IPS DF 4.7 (cell line): ENCODE results near the gene AHCYL1.
"Not testable (repeated sequence)": the region's sequence is repeated elsewhere in the genome, so short reads cannot be mapped to it uniquely, and the experiment has no call there.

Source experiments
- DNase-seq: peaks from one replicate; pipeline ENCODE4 v3.0.0-alpha.2; 2013; ENCODE audit warnings: low spot score; ENCODE audit errors: extremely low read depth

AHCYL1 gene

DNA sequence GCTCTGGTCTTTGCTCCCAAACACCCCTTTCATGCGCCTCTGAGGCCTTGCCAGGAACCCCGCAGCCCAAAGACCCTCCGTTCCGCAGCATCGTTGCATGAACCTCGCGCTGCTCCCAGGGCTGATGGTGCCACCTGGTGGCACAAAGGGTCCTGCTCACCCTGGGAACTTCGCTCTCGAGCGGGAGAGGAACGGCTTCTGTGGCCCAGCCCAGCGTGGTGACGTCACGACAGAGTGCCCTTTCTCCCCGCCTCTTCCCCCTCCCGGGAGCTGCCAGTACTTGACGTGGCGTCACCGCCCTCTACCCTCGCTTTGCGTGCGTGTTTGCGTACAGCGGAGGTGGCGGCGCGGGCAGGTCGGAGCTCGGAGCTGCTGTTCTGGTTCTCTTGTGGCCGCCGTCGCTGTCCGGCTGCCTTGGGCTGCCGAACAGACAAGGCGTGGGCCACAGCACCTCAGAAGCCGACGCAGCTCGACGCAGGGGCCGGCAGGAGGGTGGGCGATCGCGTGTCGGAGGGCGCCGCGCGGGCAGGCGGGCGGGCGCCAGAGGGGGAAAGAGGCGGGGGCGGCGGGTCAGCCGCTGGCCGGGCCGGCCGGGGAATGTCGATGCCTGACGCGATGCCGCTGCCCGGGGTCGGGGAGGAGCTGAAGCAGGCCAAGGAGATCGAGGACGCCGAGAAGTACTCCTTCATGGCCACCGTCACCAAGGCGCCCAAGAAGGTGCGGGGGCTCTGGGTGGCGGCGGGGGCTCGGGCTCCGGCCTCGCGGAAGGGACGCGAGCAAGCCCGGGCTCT lies at the start of gene AHCYL1:
Gene AHCYL1, plus strand, starts transcription at position 310 of the 791 bp plus-strand sequence. Its CDS starts 288 bp downstream, at position 598.
- DNase-seq: peak; percentile 96

DNA sequence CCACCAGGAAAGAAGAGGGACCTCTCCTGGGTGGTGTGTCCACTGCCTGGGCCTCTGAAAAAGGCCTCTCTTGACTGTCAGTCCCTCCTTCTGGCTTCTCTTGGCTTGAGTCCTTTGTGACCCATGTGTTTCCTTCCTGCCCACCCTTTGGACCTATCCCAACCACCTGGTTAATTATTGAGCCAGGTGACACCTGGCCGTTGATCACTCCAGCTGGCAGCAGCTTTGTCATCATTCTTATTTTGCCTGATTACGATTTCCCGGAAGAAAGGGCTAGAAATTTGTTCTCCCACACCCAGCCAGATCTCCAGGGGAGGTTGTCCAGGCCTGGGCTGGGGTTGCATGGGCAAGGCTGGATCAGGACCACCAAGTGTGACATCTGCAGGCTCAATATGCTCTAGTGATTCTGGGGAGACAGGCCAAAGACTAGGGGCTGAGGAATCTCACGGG lies 49.1 kb upstream of the AHCYL1 start:
- DNase-seq: no peak

DNA sequence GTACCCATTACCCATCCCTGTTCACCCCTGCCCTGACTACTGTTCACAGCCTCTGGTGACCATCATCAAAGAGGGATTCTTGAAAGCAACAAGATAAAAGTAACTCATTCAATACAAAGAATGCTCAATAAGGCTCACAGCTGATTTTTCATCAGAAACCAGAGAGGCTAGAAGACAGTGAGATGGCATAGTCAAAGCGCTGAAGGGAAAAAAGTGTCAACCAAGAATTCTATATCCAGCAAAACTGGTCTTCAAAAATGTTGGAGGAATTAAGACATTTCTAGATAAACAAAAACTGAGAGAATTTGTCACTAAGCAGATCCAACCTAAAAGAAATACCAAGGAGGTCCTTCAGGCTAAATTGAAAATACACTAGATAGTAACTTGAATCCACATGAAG lies 46.8 kb upstream of the AHCYL1 start:
- no peak for DNase-seq

DNA sequence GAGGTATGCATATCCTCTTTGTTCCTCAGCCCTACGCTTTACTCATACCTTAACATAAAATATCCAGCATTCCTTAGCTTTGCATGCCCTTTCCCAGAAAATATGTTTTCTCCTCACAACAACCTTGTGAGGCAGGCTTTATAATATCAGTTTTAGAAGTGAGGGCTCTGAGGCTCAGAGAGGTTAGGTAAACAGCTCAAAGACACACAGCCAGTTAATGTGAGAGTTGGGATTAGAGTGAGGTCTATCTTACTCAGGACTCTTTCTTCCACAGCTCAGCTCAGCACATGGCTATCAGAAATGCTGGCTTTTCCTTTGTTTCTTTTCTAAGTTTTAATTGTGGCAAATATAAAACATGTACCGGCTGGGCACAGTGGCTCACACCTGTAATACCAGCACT lies 46.0 kb upstream of the AHCYL1 start:
- DNase-seq: no peak

DNA sequence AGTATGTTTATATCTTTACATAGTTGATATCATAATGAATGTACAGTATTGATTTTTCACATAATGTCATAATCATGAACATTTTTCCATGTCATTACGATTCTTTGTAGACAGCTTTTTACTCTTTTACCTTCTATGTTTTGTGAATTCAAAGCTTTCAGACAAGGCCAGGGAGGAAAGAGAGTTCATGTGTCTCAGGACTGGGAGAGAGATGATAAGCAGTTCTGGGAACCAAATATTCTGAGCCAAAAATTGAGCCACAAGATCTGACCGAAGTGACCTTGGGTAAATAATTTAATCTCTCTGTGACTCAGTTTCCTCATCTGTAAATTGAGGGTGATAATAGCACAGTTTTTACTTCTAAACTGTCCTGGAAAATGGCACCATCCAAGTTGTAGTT lies 42.1 kb upstream of the AHCYL1 start:
- DNase-seq: no peak

DNA sequence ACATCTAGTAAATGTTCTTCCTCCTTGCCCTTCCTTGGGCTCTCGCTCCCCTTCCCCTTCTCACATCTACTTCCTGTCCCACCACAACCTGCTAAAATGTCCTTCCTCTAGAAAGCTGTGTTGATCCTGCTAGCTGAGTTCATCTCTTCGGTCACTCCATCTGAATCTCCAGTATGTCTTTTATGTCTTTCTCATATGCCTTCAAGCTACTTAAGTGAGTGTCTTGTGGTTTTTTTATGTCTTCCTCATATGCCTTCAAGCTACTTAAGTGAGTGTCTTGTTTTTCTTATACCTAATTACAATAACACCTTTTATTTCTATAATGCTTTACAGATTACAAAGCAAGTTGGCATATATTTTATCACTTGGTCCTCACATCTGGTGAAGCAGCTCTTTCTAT lies 40.0 kb upstream of the AHCYL1 start:
- no peak for DNase-seq

DNA sequence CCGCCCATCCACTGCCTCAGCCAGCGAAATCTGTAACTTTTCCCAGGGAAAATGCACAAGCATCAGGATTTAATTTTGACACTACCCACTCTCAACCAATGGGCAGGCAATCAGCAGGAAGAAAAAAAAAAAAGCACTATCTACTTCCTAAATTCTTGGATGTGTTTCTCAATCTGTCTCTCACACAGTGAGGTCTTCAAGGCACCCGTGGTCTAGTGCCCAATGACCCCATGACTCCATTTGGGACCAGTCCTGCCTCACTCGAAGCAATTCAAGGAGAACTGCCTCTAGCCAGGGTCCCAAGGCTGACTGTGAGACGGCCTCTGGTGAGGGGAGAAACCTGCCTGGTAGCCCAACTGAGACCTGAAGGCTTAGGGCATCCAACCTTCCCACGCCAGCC lies 38.1 kb upstream of the AHCYL1 start:
- DNase-seq: no peak

DNA sequence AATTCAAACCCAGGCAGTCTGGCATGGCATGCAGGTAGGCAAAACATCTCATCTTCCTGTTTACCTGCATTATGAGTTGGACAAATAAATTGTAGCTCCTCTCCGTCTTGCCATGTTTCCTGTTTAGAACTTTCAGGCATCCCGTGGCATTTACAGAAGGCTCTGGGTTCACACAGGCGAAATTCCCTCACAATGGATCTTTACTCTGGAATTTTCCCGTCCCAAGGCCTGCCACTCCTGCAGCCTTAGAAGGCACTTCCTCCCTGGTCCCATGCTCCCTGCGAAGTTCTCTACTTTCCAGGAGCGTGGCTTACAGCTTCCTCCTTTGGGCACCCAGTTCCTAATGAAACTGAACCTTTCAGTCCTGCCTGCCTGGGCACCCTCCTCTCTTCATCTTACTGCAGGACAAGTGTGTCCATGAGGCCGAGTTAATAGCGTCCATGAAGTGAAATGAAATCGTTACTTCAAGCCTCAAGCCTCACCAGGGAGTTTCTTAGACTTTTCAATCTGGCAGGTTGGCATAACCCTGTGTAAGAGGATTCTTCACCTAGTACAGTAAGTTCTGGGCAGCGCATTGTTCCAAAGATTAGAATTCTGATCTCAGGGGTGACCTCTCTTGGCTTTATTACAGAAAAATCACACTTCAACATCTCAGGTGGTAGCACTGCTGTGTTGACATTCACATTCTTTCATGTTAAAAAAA lies 36.8 kb upstream of the AHCYL1 start:
- no peak for DNase-seq

DNA sequence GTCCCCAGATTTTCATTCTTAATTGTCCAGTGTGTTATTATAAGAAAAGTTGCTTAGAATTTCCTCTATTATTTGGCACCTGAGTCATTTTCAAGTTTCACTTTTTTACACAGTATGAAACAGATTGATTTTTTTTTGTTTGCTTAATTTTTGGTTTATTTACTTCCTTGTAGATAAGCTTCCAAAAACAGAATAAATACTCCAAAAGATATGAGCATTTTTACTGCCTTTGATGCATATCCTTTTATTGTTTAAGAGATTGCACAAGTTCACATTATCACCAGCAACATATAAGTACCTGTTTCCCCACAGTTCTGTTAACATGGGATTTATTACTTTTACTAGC lies 36.3 kb upstream of the AHCYL1 start:
- DNase-seq: no peak

DNA sequence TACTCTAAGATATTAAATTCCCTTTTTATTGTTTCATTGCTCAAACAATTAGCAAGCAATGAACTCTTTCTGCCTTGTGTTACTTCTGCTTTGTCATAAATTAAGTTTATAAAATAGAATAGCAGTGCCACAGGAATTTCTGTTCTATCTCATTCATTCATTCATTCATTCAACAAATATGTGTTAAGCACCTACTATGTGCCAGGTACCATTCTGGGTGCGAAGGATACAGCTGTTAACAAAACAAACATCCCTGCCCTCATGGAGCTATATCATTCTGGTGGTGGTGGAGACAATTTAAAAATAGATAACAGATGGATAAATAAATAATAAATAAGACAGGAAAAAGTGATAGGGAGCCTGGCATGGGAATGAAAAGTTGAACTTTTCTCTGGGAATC lies 34.5 kb upstream of the AHCYL1 start:
- no peak for DNase-seq

DNA sequence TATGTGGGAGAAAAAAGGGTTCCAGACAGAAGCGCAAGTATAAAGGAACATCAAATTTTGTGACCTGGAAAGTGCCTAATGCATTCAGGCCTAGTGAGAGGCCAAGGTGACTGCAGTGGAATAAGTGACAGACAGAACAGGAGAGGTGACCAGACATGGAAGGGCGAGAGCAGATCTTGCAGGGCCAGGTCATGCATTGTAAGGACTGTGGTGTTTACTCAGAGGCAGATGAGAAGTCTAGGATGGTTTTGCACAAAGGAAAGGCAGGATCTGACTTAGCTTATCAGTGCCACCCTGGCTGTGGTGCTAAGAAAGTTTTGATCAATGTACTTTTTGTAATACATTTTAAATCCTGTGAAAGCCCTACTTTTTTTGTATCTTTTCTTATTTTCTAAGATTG lies 34.1 kb upstream of the AHCYL1 start:
- no peak for DNase-seq

DNA sequence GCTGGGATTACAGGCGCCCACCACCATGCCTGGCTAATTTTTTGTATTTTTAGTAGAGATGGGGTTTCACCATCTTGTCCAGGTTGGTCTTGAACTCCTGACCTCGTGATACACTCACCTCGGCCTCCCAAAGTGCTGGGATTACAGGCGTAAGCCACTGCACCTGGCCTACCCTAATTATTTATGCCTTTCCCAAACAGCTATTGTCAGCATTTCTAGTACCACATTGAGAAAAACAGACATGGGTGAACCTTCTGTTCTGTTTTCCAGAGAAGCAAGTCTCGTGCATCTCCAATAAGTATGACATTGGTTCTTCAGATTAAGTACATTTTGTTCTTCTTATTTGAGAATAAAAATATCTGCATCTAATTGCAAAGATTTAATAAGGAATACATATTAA lies 33.1 kb upstream of the AHCYL1 start:
- DNase-seq: not testable (repeated sequence)

DNA sequence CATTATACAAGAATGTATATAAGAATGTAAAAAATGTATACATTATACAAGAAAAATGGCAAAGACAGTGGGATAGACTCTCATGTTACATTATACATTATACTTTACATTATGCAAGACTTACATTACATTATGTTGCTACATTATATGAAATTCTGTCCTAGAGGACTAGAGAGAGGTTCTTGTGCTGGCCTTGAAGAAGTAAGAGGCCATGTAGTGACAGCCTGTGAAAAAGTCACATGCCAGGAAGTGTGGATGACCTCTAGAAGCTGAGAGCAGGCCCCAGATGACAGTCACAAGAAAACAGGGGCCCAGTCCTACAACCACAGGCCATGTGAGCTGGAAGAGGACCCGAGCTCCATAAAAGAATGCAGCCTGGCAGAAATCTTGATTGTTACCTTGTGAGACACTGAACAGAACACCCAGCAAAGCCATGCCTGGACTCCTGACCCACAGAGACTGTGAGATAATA lies 30.5 kb upstream of the AHCYL1 start:
- no peak for DNase-seq

DNA sequence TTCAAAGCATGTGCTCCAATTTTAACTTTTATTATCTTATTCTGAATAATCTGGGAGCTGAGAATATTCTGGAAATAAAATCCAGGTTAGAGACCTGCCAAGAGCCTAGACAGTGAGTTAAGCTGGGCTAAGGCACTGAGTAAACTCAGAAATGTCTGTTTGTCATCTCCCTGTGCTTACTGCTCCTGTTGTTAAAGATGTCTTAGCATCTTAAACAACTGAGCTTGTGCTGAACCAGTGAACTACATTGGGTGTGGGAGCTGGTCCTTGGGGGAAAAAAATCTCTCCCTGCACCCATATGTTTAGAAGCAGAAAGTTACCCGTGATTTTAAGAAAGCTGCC lies 25.0 kb upstream of the AHCYL1 start:
- no peak for DNase-seq

DNA sequence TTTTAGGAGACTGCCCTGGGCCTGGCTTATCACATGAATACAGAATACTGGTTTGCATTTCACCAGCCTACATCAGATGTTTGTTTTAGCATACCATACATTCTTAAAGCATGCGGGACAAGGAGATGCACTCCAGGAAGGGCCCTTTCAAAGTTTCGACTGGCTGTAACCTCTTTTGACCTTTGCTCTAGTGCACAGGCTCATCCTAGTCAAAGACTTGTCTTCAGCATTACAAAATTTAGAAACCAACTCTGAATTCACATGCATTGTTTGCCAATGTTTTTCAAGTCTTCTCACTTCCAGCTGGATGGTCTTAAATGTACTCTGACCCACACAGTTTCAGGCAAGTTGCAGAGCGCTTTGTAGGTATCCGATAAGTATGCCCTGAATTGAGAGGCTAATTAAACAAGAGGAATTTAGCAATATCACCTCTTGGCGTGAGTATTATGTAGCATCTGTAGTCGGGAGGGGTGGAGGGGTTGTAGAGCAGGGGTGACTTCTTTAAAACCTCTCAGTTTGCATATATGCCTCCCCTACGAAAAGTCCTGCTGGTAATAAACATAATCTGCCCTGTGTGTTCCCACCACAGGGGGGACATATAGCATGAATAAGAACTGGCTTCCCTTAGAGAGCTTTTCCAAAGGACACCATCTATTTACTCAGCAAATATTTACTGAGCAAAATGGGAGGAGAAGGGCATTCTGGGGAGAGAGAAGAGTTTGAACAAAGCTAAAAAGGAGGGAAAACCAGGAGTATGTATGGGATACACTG lies 24.4 kb upstream of the AHCYL1 start:
- no peak for DNase-seq

DNA sequence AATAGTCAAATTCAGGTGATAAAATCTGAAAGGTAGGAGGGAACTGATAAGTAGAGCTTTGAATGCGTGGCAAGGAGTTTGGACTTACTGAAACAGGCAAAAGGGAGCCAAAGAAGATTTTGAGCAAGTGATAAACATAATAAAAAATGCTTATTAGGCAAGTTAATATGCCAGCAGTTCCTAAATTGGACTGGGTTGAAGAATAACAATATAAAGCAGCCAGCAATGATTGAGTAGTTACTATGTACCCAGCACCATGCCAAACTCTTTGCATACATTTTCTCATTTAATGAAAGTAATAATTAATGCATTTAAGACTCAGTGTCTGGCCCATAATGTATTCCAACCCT lies 23.8 kb upstream of the AHCYL1 start:
- no peak for DNase-seq

DNA sequence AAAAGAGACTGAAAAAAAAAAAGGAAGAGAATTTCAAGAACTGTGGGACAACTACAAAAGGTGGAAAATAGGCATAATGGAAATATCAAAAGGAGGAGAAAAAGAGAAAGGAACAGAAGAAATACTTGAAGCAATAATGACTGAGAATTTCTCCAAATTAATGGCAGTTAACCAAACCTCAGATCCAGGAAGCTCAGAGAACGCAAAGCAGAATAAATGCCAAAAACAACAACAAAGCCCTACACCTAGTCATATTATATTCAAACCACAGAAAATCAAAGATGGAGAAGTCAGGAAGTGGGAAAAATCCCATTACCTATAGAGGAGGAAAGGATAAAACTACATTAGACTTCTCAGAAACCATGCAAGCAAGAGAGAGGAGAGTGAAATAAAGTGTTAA lies 20.7 kb upstream of the AHCYL1 start:
- DNase-seq: no peak

DNA sequence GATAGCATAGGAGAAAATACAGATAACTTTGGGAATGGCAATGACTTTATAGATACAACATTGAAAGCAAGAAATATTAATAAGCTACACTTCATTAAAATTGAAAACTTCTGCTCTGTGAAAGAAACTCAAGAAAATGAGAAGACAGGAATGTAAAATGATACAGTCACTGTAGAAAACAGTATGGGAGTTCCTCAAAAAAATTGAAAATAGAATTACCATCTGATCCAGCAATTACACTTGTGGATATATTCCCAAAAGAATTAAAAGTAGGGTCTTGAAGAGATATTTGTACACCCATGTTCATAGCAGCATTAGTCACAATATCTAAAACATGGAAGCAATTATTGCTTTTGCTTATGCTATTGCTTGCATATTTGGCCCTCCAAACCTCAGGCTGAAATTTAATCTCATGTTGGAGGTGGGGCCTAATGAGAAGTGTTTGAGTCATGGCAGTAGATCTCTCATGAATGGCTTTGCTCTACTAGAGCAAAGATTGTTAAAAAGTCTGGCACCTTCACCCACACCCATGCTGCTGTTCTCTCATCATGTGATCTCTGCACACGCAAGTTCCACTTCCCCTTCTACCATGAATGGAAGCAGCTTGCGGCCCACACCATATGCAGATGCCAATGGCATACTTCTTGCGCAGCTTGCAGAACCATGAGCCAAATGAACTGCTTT lies 15.3 kb upstream of the AHCYL1 start:
- no peak for DNase-seq

DNA sequence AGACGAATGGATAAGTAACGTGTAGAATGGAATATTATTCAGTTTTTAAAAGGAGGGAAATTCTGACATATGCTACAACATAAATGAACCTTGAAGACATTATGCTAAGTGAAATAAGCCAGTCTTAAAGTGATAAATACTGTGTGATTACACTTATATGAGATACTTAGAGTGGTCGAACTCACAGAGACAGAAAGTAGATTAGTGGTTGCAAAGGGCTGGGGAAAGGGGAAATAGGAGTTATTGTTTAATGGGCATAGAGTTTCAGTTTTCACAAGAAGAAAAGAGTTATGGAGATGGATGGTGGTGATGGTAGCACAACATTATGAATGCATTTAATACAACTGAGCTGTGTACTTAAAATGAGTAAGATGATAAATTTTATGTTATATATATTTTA lies 14.7 kb upstream of the AHCYL1 start:
- no peak for DNase-seq

DNA sequence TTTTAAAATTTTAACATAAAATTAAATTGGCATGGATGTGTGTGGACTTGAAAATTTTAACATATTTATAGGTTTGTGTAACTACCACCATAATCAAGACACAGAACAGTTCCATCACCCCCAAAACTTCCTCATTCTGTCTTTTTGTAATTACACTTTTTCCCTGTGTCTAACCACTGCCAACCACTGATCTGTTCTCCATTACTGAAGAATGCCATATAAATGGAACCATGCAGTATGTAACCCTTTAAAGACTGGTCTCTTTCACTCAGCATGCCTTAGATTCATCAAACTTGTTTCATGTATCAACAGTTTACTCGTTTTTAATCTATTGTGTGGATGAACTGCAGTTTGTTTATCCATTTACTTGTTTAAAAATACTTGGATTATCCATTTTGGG lies 13.0 kb upstream of the AHCYL1 start:
- no peak for DNase-seq

DNA sequence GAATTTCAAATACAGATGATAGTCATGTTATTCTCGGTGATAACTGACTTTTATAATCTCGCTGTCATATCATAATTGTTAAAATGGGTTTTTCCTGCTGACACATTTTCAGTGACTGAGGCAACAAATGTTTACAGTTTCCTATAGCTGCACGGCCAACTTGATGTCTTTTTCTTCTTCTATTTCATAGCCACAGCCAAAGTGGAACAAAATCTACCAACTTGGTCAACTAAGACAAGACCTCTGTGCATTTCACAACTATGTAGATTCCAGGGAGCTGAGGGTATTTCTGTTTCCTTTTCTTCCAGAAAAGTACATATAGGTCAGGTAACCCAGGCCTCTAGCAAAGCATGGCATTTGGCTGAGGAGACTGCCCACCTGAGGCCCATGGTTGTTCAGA lies 10.4 kb upstream of the AHCYL1 start:
- no peak for DNase-seq

DNA sequence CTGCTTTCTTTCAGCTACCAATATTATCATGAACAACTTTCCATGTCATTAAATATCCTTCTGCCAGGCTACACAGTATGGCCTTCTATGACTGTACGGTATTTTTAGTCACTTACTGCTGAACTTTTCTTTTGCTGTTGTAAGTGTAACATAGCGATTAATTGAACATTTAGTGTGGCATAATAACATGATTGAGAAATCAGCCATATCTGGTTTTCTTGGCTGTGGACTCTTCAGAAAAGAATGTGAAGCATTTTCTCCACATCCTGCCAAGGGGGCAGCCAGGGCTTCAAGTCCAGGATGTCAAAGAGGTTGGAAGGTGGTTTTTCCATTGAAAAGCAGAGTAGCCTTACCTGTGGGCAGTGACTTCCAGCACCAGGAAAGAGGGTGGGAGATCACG lies 8.8 kb upstream of the AHCYL1 start:
- no peak for DNase-seq
